HepG2 (cell line): Measurements from ENCODE around the gene SMAD7. TPM values are rescaled to one million over a fixed set of nuclear protein-coding genes. Genes with fewer than 3 reads are reported as not detected.

Experiments used
- ARNT2 ChIP-seq: sonication (generic); formaldehyde crosslinking; IDR thresholded peaks from 2 replicates; pipeline ENCODE4 v1.8.0; 2022; ENCODE audit warnings: mild to moderate bottlenecking, low read depth, missing genetic modification reagents, moderate library complexity
- ATAD3A ChIP-seq: sonication (generic); formaldehyde crosslinking; IDR thresholded peaks from 2 replicates; pipeline ENCODE4 v1.4.0; 2020; ENCODE audit warnings: missing genetic modification reagents
- CHD4 ChIP-seq: fragments of 200-600 bp; sonication (generic); IDR thresholded peaks from 2 replicates; pipeline ENCODE4 v1.7.0; 2017; ENCODE audit warnings: mild to moderate bottlenecking, low read length, borderline replicate concordance
- EP300 ChIP-seq, 3 experiments: sonication (generic) in 1 of 3; formaldehyde crosslinking in 1 of 3; IDR thresholded peaks; 2 replicates each; pipeline versions ENCODE4 v1.5.1 to v1.6.1; 2011 to 2020; ENCODE audit warnings: low read depth in 2 of 3, low read length in 2 of 3, borderline replicate concordance in 1 of 3, improper control_type of control experiment in 1 of 3, mild to moderate bottlenecking in 1 of 3, missing genetic modification reagents in 1 of 3, moderate library complexity in 1 of 3
- GABPA ChIP-seq, 2 experiments: IDR thresholded peaks; 2 replicates each; pipeline ENCODE4 v1.6.1; 2011 to 2016; ENCODE audit warnings: low read depth in 2 of 2, low read length in 1 of 2, missing biosample characterization in 1 of 2, missing genetic modification characterization in 1 of 2
- POGZ ChIP-seq: sonication (generic); formaldehyde crosslinking; IDR thresholded peaks from 2 replicates; pipeline ENCODE4 v1.4.0; 2020; ENCODE audit warnings: mild to moderate bottlenecking, missing genetic modification reagents
- SAFB2 ChIP-seq: sonication (generic); formaldehyde crosslinking; IDR thresholded peaks from 2 replicates; pipeline ENCODE4 v1.5.1; 2020; ENCODE audit warnings: missing genetic modification reagents, low read depth, mild to moderate bottlenecking, borderline replicate concordance
- SAP130 ChIP-seq: IDR thresholded peaks from 2 replicates; pipeline ENCODE4 v1.6.1; 2016; ENCODE audit warnings: low read depth
- ZMYM3 ChIP-seq: sonication (generic); formaldehyde crosslinking; IDR thresholded peaks from 2 replicates; pipeline ENCODE4 v1.5.1; 2020; ENCODE audit warnings: mild to moderate bottlenecking, missing genetic modification reagents
- ZMYM4 ChIP-seq: sonication (generic); formaldehyde crosslinking; IDR thresholded peaks from 2 replicates; pipeline ENCODE4 v1.8.1; 2023; ENCODE audit warnings: mild to moderate bottlenecking, missing genetic modification reagents
- ZNF160 ChIP-seq: sonication (generic); formaldehyde crosslinking; IDR thresholded peaks from 2 replicates; pipeline ENCODE4 v1.8.0; 2022; ENCODE audit warnings: mild to moderate bottlenecking, inconsistent platforms, missing genetic modification reagents
- ZNF225 ChIP-seq: sonication (generic); formaldehyde crosslinking; IDR thresholded peaks from 2 replicates; pipeline ENCODE4 v1.4.0; 2020; ENCODE audit warnings: mild to moderate bottlenecking, missing genetic modification reagents
- ZNF484 ChIP-seq: sonication (generic); formaldehyde crosslinking; IDR thresholded peaks from 2 replicates; pipeline ENCODE4 v1.5.1; 2020; ENCODE audit warnings: mild to moderate bottlenecking, low read depth, missing genetic modification reagents, borderline replicate concordance
- ZNF563 ChIP-seq: sonication (generic); formaldehyde crosslinking; IDR thresholded peaks from 2 replicates; pipeline ENCODE4 v1.8.0; 2022; ENCODE audit warnings: mild to moderate bottlenecking, moderate library complexity, missing genetic modification reagents
- ZNF780A ChIP-seq: sonication (generic); formaldehyde crosslinking; IDR thresholded peaks from 2 replicates; pipeline ENCODE4 v1.8.0; 2022; ENCODE audit warnings: mild to moderate bottlenecking, missing genetic modification reagents, moderate library complexity
- polyA plus RNA-seq, 8 experiments: library from polyadenylated mRNA; depleted of rRNA in 3 of 8; stranded (reverse) in 7 of 8; unstranded in 1 of 8; fragments of >200 nt; fragmentation: Illumina TruSeq in 4 of 8; extraction: Trizol in 4 of 8; gene quantifications; 2 replicates each; pipeline versions ENCODE4 v1.2.1 to v1.2.3, GENCODE V29; 2011 to 2016; ENCODE audit warnings: low read depth in 4 of 8, missing spikeins in 1 of 8, mixed read lengths in 1 of 8; ENCODE audit not compliant: insufficient read depth in 1 of 8
- total RNA-seq, 5 experiments: library from RNA; depleted of rRNA; stranded (reverse); fragments of >200 nt; fragmentation: Illumina TruSeq; extraction: Trizol; gene quantifications; 2 replicates each; pipeline ENCODE4 v1.2.3, GENCODE V29; 2016; ENCODE audit warnings: low read depth in 1 of 5
- TF ChIP-seq, protein P1 (sequence below): sonication (generic); formaldehyde crosslinking; IDR thresholded peaks from 2 replicates; pipeline ENCODE4 v1.4.0; 2020; ENCODE audit warnings: mild to moderate bottlenecking, missing genetic modification reagents
- TF ChIP-seq, protein P2 (sequence below), 2 experiments: sonication (generic) in 1 of 2; formaldehyde crosslinking in 1 of 2; IDR thresholded peaks; 2 replicates each; pipeline versions ENCODE4 v1.5.1 to v1.6.1; 2011 to 2020; ENCODE audit warnings: borderline replicate concordance in 1 of 2, low read depth in 1 of 2, low read length in 1 of 2, mild to moderate bottlenecking in 1 of 2, missing genetic modification reagents in 1 of 2, moderate library complexity in 1 of 2
- TF ChIP-seq, protein P3 (sequence below): IDR thresholded peaks from 2 replicates; pipeline ENCODE4 v1.6.1; 2016
- TF ChIP-seq, protein P4 (sequence below): sonication (generic); formaldehyde crosslinking; IDR thresholded peaks from 2 replicates; pipeline ENCODE4 v1.4.0; 2020; ENCODE audit warnings: missing genetic modification reagents
- TF ChIP-seq, protein P5 (sequence below): IDR thresholded peaks from 2 replicates; pipeline ENCODE4 v1.4.0; 2020; ENCODE audit warnings: mild to moderate bottlenecking, missing genetic modification reagents

Gene SMAD7
- total and polyA plus RNA-seq, 2 of the 13 experiments (the other 11 are each of a cell fraction or from before 2014, with no cell fraction given) = 17.4 to 24.7 TPM

DNA sequence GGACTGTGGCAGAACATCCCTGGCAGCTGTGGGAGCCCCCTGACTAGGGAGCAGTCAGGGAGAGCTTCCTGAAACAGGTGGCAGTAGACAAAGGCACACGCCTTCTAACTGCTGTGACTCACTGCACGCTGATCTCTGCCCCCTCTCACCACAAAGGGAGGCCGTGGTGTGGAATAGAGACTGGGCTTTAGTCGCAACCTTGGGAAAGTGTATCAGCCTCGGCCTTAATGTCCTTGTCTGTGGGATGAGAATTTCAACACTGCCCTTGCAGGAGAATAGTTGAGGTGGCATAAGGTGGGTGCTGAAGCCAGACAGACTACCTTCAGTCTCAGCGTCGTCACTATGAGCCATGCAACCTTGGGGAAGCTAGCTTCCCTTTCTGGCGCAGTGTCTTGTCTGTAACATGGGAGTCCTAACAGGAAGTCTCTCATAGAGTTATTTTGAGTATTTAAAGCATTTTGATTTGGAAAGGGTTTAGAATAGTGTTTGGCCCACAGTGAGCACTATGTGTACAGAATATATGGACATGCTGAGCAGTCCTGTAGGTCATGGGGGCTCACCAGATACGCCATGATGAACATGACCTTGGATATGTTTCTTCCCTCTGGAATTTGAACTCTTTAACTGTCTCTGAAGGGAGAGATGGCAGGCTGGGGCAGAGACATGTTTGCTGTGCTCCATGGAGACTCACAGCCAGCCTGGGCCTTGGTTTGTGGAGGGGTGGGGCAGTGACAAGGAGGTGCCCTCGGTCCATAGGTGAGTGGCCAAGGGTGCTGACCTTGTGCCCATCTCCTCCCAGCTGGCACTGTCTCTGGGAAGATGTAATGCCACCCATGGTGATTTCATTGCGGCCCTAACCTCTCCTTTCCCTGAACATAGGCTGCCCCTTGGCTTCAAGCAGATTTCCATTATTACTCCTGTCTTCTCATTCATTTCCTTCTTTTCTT is 29.5 kb upstream of the SMAD7 start (continued):
- TF ChIP-seq, protein P1, sequence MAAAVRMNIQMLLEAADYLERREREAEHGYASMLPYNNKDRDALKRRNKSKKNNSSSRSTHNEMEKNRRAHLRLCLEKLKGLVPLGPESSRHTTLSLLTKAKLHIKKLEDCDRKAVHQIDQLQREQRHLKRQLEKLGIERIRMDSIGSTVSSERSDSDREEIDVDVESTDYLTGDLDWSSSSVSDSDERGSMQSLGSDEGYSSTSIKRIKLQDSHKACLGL = no peak
- TF ChIP-seq SAP130 (peak; percentile 69), ARNT2 (CRISPR knock-in tag) (no peak), ZNF160 (CRISPR knock-in tag) (no peak), ZNF780A (no peak), GABPA (IDR thresholded peaks at IDR 0.05; ENCODE audit: low read depth, low read length) (no peak), GABPA (CRISPR knock-in tag; IDR thresholded peaks at IDR 0.05; ENCODE audit: low read depth) (peak; percentile 11; the same call in 1 of the 2 replicates), ZNF225 (CRISPR knock-in tag) (no peak), ZNF563 (CRISPR knock-in tag) (no peak), ZMYM3 (peak; percentile 88), ZMYM4 (CRISPR knock-in tag) (no peak), ATAD3A (no peak), SAFB2 (CRISPR knock-in tag) (no peak), EP300 (IDR thresholded peaks at IDR 0.05; ENCODE audit: low read depth in 2 of 2, low read length in 2 of 2) (peak; percentile 5 to 25; a peak in 1 of 4 replicates), EP300 (CRISPR knock-in tag; IDR thresholded peaks at IDR 0.05; ENCODE audit: borderline replicate concordance) (no peak), ZNF484 (CRISPR knock-in tag) (no peak), POGZ (CRISPR knock-in tag) (0 out of 2 replicates have a peak, but pooled peaks have one; percentile 14), CHD4 (0 out of 2 replicates have a peak, but pooled peaks have one; percentile 40)
- TF ChIP-seq, protein P2, sequence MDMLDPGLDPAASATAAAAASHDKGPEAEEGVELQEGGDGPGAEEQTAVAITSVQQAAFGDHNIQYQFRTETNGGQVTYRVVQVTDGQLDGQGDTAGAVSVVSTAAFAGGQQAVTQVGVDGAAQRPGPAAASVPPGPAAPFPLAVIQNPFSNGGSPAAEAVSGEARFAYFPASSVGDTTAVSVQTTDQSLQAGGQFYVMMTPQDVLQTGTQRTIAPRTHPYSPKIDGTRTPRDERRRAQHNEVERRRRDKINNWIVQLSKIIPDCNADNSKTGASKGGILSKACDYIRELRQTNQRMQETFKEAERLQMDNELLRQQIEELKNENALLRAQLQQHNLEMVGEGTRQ (IDR thresholded peaks at IDR 0.05; ENCODE audit: low read depth, low read length) = no peak
- TF ChIP-seq, protein P2 (CRISPR knock-in tag; IDR thresholded peaks at IDR 0.05; ENCODE audit: borderline replicate concordance) = no peak
- TF ChIP-seq, protein P3, sequence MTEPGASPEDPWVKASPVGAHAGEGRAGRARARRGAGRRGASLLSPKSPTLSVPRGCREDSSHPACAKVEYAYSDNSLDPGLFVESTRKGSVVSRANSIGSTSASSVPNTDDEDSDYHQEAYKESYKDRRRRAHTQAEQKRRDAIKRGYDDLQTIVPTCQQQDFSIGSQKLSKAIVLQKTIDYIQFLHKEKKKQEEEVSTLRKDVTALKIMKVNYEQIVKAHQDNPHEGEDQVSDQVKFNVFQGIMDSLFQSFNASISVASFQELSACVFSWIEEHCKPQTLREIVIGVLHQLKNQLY (CRISPR knock-in tag) = 0 out of 2 replicates have a peak, but pooled peaks have one; percentile 35
- TF ChIP-seq, protein P4, sequence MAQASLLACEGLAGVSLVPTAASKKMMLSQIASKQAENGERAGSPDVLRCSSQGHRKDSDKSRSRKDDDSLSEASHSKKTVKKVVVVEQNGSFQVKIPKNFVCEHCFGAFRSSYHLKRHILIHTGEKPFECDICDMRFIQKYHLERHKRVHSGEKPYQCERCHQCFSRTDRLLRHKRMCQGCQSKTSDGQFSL = no peak
- TF ChIP-seq, protein P5, sequence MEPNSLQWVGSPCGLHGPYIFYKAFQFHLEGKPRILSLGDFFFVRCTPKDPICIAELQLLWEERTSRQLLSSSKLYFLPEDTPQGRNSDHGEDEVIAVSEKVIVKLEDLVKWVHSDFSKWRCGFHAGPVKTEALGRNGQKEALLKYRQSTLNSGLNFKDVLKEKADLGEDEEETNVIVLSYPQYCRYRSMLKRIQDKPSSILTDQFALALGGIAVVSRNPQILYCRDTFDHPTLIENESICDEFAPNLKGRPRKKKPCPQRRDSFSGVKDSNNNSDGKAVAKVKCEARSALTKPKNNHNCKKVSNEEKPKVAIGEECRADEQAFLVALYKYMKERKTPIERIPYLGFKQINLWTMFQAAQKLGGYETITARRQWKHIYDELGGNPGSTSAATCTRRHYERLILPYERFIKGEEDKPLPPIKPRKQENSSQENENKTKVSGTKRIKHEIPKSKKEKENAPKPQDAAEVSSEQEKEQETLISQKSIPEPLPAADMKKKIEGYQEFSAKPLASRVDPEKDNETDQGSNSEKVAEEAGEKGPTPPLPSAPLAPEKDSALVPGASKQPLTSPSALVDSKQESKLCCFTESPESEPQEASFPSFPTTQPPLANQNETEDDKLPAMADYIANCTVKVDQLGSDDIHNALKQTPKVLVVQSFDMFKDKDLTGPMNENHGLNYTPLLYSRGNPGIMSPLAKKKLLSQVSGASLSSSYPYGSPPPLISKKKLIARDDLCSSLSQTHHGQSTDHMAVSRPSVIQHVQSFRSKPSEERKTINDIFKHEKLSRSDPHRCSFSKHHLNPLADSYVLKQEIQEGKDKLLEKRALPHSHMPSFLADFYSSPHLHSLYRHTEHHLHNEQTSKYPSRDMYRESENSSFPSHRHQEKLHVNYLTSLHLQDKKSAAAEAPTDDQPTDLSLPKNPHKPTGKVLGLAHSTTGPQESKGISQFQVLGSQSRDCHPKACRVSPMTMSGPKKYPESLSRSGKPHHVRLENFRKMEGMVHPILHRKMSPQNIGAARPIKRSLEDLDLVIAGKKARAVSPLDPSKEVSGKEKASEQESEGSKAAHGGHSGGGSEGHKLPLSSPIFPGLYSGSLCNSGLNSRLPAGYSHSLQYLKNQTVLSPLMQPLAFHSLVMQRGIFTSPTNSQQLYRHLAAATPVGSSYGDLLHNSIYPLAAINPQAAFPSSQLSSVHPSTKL (CRISPR knock-in tag) = peak; percentile 67
